Activated CD8-positive, alpha-beta memory T cell treated with anti-CD3 and anti-CD28 coated beads, Interleukin-2, amount 50 U/mL, for 1 hour (primary cell): ENCODE measurements around the gene COQ10A.

Experiments used
- DNase-seq: peaks from one replicate; pipeline ENCODE4 v3.0.0-alpha.2; 2020; ENCODE audit errors: extremely low read depth

COQ10A gene

GRCh38 chr12:56266693-56267442 lies at the start of gene COQ10A:
COQ10A (plus strand) TSS chr12:56266942; CDS start chr12:56267119, 177 bp downstream.
- peak; percentile 79 for DNase-seq

GRCh38 chr12:56219840-56220239 lies 46.9 kb upstream of the COQ10A start:
- DNase-seq, result no peak

- DNase-seq, result no peak
Observed at GRCh38 chr12:56220611-56221231, 46.0 kb upstream of the COQ10A start.

GRCh38 chr12:56221232-56221756 lies 45.4 kb upstream of the COQ10A start:
- no peak for DNase-seq

GRCh38 chr12:56221757-56222530 lies 44.8 kb upstream of the COQ10A start, which contains the start of gene RNF41:
RNF41 (minus strand) TSS chr12:56221922; CDS start chr12:56214047, 7,875 bp downstream.
- DNase-seq, result peak; percentile 71

- no peak for DNase-seq
Observed at GRCh38 chr12:56222531-56222895, 44.2 kb upstream of the COQ10A start.

- no peak for DNase-seq
Observed at GRCh38 chr12:56223571-56224101, 43.1 kb upstream of the COQ10A start.

- peak; percentile 76 for DNase-seq
Observed at GRCh38 chr12:56224102-56224701, 42.5 kb upstream of the COQ10A start, which contains the start of gene NABP2. NABP2 (plus strand) TSS chr12:56224342; CDS start chr12:56224857, 515 bp downstream.

GRCh38 chr12:56224954-56225353 lies 41.8 kb upstream of the COQ10A start:
- no peak for DNase-seq

- DNase-seq, result no peak
Observed at GRCh38 chr12:56229082-56229481, 37.7 kb upstream of the COQ10A start.

- DNase-seq, result no peak
Observed at GRCh38 chr12:56229916-56230431, 36.8 kb upstream of the COQ10A start, which contains the start of gene SLC39A5. SLC39A5 (plus strand) TSS chr12:56230051; CDS start chr12:56231275, 1,224 bp downstream.

GRCh38 chr12:56230432-56231183 lies 36.1 kb upstream of the COQ10A start:
- DNase-seq, result no peak

- DNase-seq, result no peak
Observed at GRCh38 chr12:56231184-56231582, 35.6 kb upstream of the COQ10A start.

GRCh38 chr12:56234746-56235436 lies 31.9 kb upstream of the COQ10A start:
- DNase-seq, result no peak

GRCh38 chr12:56236091-56236490 lies 30.7 kb upstream of the COQ10A start:
- DNase-seq, result no peak

- DNase-seq, result no peak
Observed at GRCh38 chr12:56236985-56237384, 29.8 kb upstream of the COQ10A start.

GRCh38 chr12:56237552-56237951 lies 29.2 kb upstream of the COQ10A start:
- no peak for DNase-seq

- no peak for DNase-seq
Observed at GRCh38 chr12:56241424-56242303, 25.1 kb upstream of the COQ10A start.

GRCh38 chr12:56242986-56243385 lies 23.8 kb upstream of the COQ10A start:
- no peak for DNase-seq
